ENCODE measurements around the gene TUBG2.

The TUBG2 gene

GRCh38 chr17:42700586-42701289 lies 41.7 kb downstream of the TUBG2 start:
- no peak for DNase-seq

- DNase-seq, result no peak
Observed at GRCh38 chr17:42702446-42702845, 43.4 kb downstream of the TUBG2 start.

- no peak for DNase-seq
Observed at GRCh38 chr17:42704490-42704836, 45.4 kb downstream of the TUBG2 start.

- no peak for DNase-seq
Observed at GRCh38 chr17:42704837-42705494, 45.9 kb downstream of the TUBG2 start.

GRCh38 chr17:42706732-42707131 lies 47.6 kb downstream of the TUBG2 start:
- DNase-seq, result no peak

- no peak for DNase-seq
Observed at GRCh38 chr17:42708588-42708987, 49.5 kb downstream of the TUBG2 start.

- DNase-seq, result no peak
Observed at GRCh38 chr17:42709561-42709960, 50.5 kb downstream of the TUBG2 start.

All from NCI-H524 (cell line).